Transverse colon (tissue), 4 donors: ENCODE measurements around the gene RBM17. TPM values are rescaled to one million over a fixed set of nuclear protein-coding genes. Genes with fewer than 3 reads are reported as not detected.

Source experiments
- DNase-seq: peaks from one replicate; pipeline ENCODE4 v3.0.0-alpha.2; 2019
- H3K27ac ChIP-seq, 4 donors: fragments of 200-600 bp; sonication (generic); 2 replicates each; pipeline ENCODE4 v1.5.1; 2016 to 2018; ENCODE audit warnings: inconsistent platforms in 4 of 4
- H3K27me3 ChIP-seq: fragments of 200-600 bp; sonication (generic); 2 replicates; pipeline ENCODE4 v1.5.1; 2017; ENCODE audit warnings: inconsistent platforms
- H3K36me3 ChIP-seq, 4 donors: fragments of 200-600 bp; sonication (generic); 2 replicates each; pipeline ENCODE4 v1.5.1; 2017 to 2019; ENCODE audit warnings: inconsistent platforms in 4 of 4
- H3K4me1 ChIP-seq, 4 donors: fragments of 200-600 bp; sonication (generic); 2 replicates each; pipeline ENCODE4 v1.5.1; 2017 to 2020; ENCODE audit warnings: inconsistent platforms in 4 of 4
- H3K4me3 ChIP-seq, 4 donors: fragments of 200-600 bp; sonication (generic); 1 replicate in 1 of 4; 2 replicates in 3 of 4; pipeline versions ENCODE4 v1.5.1 to v1.6.1; 2017 to 2019; ENCODE audit warnings: inconsistent platforms in 4 of 4
- H3K9me3 ChIP-seq, 2 donors: fragments of 200-600 bp; sonication (generic); 2 replicates each; pipeline ENCODE4 v1.5.1; 2017 to 2019; ENCODE audit warnings: inconsistent platforms in 2 of 2
- EP300 ChIP-seq: sonication (generic); formaldehyde crosslinking; IDR thresholded peaks from one replicate; pipeline ENCODE4 v1.6.1; 2017; ENCODE audit warnings: antibody characterized with exemption, low read depth
- POLR2A ChIP-seq: fragments of 450-650 bp; IDR thresholded peaks from one replicate; pipeline ENCODE4 v1.6.1; 2016; ENCODE audit warnings: antibody characterized with exemption, mild to moderate bottlenecking, moderate library complexity
- POLR2AphosphoS5 ChIP-seq, 3 donors: sonication (generic); formaldehyde crosslinking; IDR thresholded peaks; one replicate each; pipeline ENCODE4 v1.6.1; 2016; ENCODE audit warnings: antibody characterized with exemption in 3 of 3
- WGBS, 2 donors: methylation state at CpG; one replicate each; pipeline ENCODE4 v1.1.5; 2018; ENCODE audit warnings: low coverage in 1 of 2; 5-methylcytosine and 5-hydroxymethylcytosine counted together
- in situ Hi-C, 4 donors: fragments of 200-750 bp; cut with MboI; loops; one replicate each; pipeline versions ENCODE4 v1.15.0 to v1.15.1; 2017; ENCODE audit warnings: low sequenced_read_pairs in 3 of 4, low pct_ligation_motif_present in 1 of 4, low pct_unique_long_range_greater_than_20kb in 1 of 4
- intact Hi-C: fragments of 100-400 bp; cut with DNase I; formaldehyde crosslinking; loops from one replicate; pipeline ENCODE4 v1.15.1; 2023; ENCODE audit warnings: low total_unique reads
- total RNA-seq, 4 donors: library from RNA; depleted of rRNA; stranded (reverse); fragments of >200 nt; gene quantifications; one replicate each; pipeline ENCODE4 v1.1.0, GENCODE V29; 2016
- TF ChIP-seq, protein P1 (sequence below), 5 experiments: fragments of 200-600 bp in 3 of 5; fragments of 450-650 bp in 2 of 5; sonication (generic) in 3 of 5; IDR thresholded peaks; 1 replicate in 2 of 5; 2 replicates in 3 of 5; pipeline ENCODE4 v1.5.1; 2016 to 2017; ENCODE audit warnings: antibody characterized with exemption in 5 of 5, inconsistent platforms in 3 of 5, mild to moderate bottlenecking in 2 of 5, moderate library complexity in 1 of 5

RBM17 gene
- total RNA-seq, 4 donors from 2014 or later = 45.0 to 80.7 (median 64.7) TPM

GRCh38 chr10:6080417-6080973 is 8.3 kb upstream of the RBM17 start:
- intact Hi-C loops = no loop called here
- H3K4me3 ChIP-seq = no peak overlapping the region

GRCh38 chr10:6082496-6083395 is 6.1 kb upstream of the RBM17 start:
- Histone ChIP-seq H3K36me3 (no peaks in the 10 kb centered on the region), H3K4me3 (no peak overlapping the region), H3K9me3 (no peaks in the 10 kb centered on the region), H3K27ac (no peak overlapping the region), H3K4me1 (peaks cover 0 to 11% (median 1%) of the 10 kb centered on the region in 4 donors), H3K27me3 (peaks cover 12% of the 10 kb centered on the region)
- intact Hi-C loops = no loop called here
- no peak for TF ChIP-seq EP300
- no peak for TF ChIP-seq POLR2A
- TF ChIP-seq, protein P1, sequence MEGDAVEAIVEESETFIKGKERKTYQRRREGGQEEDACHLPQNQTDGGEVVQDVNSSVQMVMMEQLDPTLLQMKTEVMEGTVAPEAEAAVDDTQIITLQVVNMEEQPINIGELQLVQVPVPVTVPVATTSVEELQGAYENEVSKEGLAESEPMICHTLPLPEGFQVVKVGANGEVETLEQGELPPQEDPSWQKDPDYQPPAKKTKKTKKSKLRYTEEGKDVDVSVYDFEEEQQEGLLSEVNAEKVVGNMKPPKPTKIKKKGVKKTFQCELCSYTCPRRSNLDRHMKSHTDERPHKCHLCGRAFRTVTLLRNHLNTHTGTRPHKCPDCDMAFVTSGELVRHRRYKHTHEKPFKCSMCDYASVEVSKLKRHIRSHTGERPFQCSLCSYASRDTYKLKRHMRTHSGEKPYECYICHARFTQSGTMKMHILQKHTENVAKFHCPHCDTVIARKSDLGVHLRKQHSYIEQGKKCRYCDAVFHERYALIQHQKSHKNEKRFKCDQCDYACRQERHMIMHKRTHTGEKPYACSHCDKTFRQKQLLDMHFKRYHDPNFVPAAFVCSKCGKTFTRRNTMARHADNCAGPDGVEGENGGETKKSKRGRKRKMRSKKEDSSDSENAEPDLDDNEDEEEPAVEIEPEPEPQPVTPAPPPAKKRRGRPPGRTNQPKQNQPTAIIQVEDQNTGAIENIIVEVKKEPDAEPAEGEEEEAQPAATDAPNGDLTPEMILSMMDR (IDR thresholded peaks at IDR 0.05) = no peak
- TF ChIP-seq POLR2AphosphoS5 (IDR thresholded peaks at IDR 0.05) = no peak
- in situ Hi-C loops = loop anchor here in 2 of 4 donors (10.0 kb wide), 1 partner anchor 68 kb away; no protein-coding TSS in a partner anchor
- DNase-seq = no peak
- 73 to 77% methylated on average over 4 to 9 of the region's 9 CpGs for WGBS, 2 donors

More at GRCh38 chr10:6080417-6080973, 8.3 kb upstream of the RBM17 start:
- in situ Hi-C loops = loop anchor here in 2 of 4 donors (10.0 kb wide), 1 partner anchor 66 kb away; no protein-coding TSS in a partner anchor
- H3K27ac ChIP-seq = no peak overlapping the region
- no peaks in the 10 kb centered on the region for H3K4me1 ChIP-seq
- no peaks in the 10 kb centered on the region for H3K36me3 ChIP-seq
- DNase-seq = no peak
- no peak for TF ChIP-seq POLR2A
- TF ChIP-seq, protein P1 (IDR thresholded peaks at IDR 0.05) = no peak
- TF ChIP-seq EP300 = no peak
- TF ChIP-seq POLR2AphosphoS5 (IDR thresholded peaks at IDR 0.05) = no peak
- 74 to 75% methylated on average over 3 to 4 of the region's 4 CpGs for WGBS, 2 donors
- H3K27me3 ChIP-seq = peaks cover 12% of the 10 kb centered on the region
- H3K9me3 ChIP-seq = no peaks in the 10 kb centered on the region

GRCh38 chr10:6083523-6084475 is 5.0 kb upstream of the RBM17 start:
- intact Hi-C loops = no loop called here
- DNase-seq = no peak
- peaks cover 12% of the 10 kb centered on the region for H3K27me3 ChIP-seq
- H3K27ac ChIP-seq = no peak overlapping the region
- no peak overlapping the region for H3K4me3 ChIP-seq
- H3K36me3 ChIP-seq = no peaks in the 10 kb centered on the region
- TF ChIP-seq POLR2AphosphoS5 (IDR thresholded peaks at IDR 0.05) (no peak), POLR2A (no peak), EP300 (no peak)
- TF ChIP-seq, protein P1 (IDR thresholded peaks at IDR 0.05) = no peak
- H3K9me3 ChIP-seq = no peaks in the 10 kb centered on the region
- in situ Hi-C loops = loop anchor here in 2 of 4 donors (10.0 kb wide), 1 partner anchor 69 kb away; no protein-coding TSS in a partner anchor
- H3K4me1 ChIP-seq = peaks cover 0 to 15% (median 3%) of the 10 kb centered on the region in 4 donors
- 59 to 82% methylated on average over 6 to 17 of the region's 17 CpGs for WGBS, 2 donors
